Head of caudate nucleus (tissue), 42 donors: ENCODE measurements around the gene CEACAM4.
A peak's percentile ranks its signal among the peaks of the same experiment; 100 is the strongest.

Source experiments
- DNase-seq, 42 donors: peaks; one replicate each; pipeline versions ENCODE4 v3.0.0 to v3.0.0-alpha.2; 2020 to 2021; ENCODE audit warnings: mixed read lengths in 7 of 42
- intact Hi-C: fragments of 100-400 bp; cut with DNase I; formaldehyde crosslinking; loops from one replicate; pipeline ENCODE4 v1.15.0; 2022

The CEACAM4 gene

DNA sequence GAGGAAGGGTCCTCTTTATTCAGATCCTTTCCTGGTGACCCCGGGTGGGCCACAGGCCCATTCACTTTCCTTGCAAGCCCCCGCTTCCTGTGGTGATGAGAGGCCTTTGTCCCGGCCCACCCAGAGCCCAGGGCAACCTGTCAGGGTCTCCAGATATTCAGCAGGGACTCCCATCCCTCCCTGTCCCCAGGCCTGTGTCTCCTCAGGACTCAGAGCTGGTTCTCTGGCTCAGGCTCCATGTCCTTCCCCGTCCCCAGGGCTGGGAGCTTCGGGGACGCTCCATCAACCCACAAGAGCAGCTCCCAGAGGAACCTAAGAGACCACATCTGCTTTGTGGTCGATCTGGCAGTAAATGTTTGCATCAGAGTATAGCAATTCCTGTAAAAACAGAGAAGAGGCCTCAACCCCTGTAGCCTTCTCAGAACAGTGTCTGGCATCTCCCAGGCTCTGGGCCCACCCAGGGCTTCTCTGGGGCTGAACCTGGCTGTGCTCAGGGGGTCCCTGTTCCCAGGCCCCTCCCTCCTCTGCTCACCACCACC lies 7.8 kb downstream of the CEACAM4 start:
- intact Hi-C loops = no loop called here
- peak in 1 of 42 donors; percentile 36 for DNase-seq

DNA sequence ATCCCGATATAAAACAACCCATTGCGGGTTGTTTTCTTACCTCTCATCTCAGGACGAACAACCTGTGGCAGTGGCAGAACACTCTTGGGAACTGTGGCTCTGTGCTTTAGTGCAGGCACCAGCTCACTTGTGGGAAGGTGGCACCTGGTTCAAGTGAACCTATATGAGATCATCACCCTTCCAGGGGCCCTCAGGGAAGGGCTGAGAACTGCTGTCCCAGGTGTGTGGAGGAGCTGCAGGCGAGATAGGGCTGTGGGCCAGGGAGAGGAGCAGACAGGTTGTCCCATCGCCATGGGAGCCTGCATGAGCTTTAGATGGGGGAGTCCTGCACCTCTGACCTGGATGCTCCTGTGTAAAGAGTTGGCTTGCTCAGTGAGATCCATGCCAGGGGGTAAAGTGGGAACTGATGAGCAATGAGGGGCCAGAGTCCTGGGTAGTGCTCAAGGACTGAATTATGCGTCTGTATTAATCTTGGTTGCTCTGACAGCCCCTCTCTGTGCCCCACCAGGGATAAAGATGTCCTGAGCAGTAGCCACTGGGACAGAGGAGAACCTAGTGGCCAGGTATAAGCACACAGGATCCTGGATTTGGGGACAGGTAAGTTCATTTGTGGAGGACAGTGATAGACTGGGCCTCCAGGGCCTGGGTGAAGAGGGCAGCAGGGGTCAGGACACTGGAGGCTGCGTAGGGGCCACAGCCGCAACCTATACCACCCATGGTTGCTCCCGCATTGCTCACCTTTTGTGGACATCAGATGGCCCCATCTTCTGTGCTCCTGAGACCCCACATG lies 8.7 kb downstream of the CEACAM4 start:
- intact Hi-C loops = no loop called here
- peak in 1 of 42 donors; percentile 13 for DNase-seq

DNA sequence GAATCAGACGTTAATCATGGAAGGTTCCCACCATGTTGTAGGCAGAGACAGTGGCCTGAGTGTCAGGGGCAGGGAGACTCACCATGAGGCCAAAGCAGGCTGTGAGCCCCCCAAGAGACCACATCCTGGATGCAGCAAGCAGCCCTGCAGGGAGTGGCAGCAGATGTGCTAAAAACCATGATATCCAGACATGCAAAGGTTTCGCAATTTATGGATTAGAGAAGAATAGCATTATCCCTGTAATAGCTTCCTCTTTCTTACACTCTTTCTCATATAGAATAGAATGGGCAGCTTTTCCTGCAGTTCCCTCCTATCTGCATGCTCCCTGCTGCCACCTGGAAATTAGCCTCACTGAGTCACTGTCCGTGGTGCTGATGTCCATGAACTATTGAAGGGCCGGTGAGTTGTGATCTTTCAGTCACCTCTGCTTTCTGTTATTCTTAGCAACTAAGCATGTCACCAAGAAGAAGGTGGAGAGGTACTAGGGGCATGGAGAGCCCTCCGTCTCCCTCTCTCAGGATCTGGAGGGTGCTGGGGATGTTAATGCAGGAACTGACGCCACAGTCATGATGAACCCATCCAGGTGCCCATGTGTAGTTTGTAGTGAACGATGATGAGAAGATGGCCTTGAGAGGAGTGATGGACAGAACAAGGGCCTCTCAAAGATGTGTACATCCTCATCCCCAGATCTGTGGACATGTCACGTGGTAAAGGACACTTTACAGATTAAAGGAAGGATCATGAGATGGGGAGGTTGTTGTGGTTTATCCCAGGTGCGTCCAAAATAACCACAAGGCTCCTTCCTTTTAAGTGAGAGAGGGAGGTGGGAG lies 9.9 kb downstream of the CEACAM4 start:
- DNase-seq = peak in 1 of 42 donors; percentile 37
- intact Hi-C loops = no loop called here

DNA sequence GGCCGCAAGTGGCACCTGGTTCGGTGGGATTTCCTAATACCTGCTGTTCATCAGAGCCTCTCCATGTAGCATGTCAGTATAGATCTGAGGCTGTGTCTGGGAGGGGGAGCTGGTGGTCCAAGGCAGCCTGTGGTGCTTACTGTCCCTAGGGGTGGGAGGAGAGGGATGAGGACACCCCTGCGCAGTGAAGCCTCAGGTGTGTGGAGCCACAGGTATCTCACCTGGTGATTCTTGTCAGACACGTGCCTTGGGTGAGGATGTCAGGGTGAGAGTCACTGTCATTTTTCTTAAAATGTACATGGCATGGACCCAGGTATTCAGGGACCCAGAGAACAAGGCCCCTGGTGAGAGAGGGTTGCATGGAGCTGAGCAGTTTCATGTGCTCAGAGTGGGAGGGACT lies 11.7 kb downstream of the CEACAM4 start:
- intact Hi-C loops = no loop called here
- no peak for DNase-seq

DNA sequence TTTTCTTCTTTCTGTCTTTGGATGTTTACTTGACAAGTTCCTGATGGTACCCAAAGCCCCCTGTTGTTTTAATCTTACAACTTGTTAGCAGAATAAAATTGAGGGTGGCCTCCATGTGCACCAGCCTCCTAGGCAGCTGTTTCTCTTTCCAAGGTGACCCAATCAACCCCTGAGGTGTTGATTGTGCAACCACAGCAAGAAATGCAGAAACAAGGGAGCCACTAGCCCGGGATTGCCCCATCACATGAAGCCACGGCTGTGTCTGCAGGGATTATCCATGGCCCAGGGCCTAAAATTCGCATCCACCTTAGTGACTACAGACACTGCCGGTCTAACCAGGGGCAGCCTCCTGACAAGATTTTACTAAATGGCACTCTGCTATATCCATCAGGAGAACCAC lies 14.4 kb downstream of the CEACAM4 start:
- peak in 2 of 42 donors; percentile 10 to 31 for DNase-seq

DNA sequence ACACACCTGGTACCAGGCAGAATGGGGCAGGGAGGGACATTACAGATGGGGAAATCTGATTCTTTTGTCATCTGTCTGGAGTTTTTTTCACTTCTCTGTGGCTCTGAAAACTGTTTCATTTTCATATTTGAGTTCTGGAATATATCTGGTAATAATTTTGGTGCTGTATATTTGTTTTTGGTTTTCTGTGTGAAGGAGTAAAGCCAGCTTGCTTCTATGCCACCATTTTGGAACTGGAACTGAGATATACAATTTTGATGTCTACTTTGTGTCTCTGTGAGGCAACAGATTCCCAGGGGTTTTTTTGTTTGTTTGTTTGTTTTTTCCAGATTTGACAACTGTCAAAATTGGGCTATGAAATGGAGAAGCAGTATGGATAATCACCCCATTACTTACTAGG lies 16.1 kb downstream of the CEACAM4 start:
- intact Hi-C loops = no loop called here
- no peak for DNase-seq

More for the DNA sequence above, 14.4 kb downstream of the CEACAM4 start:
- intact Hi-C loops = no loop called here

DNA sequence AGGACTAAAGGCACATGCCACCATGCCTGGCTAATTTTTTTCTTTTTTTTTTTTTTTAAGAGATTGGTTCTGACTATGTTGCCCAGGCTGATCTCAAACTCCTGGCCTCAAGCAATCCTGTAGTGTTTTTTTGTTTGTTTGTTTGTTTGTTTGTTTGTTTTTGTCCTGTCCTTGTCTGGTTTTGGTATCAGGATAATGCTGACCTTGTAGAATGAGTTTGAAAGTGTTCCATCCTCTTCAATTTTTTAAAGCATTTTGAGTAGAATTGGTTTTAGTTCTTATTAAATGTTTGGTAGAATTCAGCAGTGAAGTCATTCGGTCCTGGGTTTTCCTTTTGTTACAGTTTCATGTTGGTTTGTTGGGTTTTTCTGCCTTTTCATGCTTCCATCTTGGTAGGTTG lies 19.2 kb downstream of the CEACAM4 start:
- intact Hi-C loops = no loop called here
- DNase-seq = no peak

DNA sequence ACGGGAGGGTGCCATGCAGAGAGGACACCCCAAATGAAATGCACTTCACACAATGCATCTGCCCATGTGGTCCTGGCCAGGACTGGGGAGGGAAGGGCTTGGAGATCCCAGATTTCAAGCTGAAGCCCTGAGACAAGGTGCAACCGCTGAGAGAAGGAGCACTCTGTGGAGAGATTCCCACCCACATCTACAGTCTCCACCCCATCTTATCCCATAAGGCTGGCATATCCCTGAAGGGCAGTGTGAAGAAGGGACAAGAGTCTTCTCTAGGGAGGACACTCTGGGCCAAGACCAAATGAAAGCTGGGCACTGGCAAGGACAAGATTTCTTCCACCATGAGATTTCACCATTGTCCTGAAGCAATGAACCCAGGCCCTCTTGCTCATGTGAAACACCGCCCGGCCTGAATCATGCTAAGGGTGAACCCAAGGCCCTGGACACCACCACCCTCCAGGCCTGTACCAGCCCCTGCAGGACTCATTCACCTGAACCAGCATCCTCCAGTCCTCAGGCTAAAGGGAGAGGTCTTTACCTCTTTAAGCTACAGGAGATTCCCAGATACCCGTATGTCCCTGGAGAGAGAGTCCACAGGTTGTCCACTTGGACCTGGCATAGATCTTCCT lies 20.5 kb downstream of the CEACAM4 start:
- intact Hi-C loops = no loop called here

DNA sequence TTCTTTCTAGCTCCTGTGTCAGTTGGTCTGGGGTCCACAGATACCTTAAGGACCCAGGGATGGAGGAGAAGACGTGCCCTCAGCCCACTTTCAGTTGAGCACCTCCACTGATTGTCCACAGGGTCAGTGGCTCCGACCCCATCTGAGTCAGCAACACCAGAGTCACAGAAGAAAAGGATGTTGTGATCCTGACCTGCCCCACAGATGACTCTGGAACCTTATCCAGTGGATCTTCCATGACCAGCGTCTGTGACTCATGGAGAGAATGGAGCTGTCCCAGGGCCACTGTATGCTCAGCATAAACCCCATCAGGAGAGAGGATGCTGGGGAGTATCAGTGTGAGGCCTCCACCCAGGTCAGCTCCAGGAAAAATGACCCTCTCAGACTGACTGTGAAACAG lies 22.0 kb downstream of the CEACAM4 start:
- DNase-seq = peak in 3 of 42 donors; percentile 0 to 17 (median 5)
- intact Hi-C loops = no loop called here

More for the DNA sequence above, 20.5 kb downstream of the CEACAM4 start:
- DNase-seq = peak in 1 of 42 donors; percentile 7

DNA sequence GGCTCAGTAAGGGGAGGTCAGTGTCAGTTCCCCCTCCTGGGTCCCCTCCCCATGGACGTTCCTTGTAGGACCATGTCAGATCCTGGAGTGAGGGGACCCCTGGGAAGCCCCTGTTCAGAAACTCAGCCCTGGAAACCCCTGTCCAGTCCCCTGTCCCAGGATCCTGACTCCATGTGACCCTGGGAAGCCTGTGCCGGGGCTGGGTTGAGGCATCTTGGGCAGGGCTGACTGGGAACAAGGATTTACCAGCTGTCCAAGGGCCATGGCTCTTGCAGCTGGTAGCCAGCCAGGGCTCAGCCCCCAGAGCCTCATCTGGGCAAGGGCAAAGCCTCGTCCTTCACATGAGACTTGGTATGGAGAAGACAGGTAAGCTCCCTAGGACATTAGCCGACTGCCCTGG lies 25.1 kb downstream of the CEACAM4 start:
- peak in 2 of 42 donors; percentile 9 to 19 for DNase-seq
- intact Hi-C loops = no loop called here

DNA sequence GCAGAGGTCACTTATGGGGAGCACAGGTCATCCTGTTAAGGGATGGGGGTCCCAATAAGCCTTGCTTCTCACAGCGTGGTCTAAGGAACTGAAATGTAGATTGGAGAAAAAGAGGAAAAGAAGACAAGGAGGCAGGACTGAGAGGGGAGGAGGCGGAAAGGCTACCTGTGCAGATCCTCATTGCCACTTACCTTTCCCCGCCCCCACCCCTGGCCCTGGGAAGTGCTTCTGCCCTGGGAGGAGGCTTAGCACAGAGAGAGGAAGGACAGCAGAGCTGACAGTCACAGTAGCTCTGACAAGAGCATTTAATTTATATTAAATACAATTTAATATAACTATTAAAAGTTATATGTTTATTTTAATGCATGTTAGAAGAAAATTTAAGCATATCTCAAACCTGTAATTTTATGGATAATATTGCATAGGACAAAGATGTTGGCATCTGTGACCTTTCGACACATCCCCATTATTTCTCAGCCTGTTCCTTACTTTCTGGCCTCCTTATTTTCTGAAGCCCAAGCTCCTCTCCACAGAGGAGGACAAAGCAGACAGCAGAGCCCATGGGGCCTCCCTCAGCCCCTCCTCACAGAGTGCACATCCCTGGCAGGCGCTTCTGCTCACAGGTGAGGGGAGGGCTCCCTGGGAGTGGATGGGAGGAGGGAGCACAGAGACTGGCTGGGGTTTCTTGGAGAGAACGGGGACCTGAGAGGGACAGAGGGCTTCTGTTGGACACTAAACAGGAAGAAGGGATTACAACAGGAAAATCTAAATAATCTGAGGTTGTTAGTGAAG lies 27.5 kb downstream of the CEACAM4 start:
- DNase-seq = no peak
- intact Hi-C loops = no loop called here

DNA sequence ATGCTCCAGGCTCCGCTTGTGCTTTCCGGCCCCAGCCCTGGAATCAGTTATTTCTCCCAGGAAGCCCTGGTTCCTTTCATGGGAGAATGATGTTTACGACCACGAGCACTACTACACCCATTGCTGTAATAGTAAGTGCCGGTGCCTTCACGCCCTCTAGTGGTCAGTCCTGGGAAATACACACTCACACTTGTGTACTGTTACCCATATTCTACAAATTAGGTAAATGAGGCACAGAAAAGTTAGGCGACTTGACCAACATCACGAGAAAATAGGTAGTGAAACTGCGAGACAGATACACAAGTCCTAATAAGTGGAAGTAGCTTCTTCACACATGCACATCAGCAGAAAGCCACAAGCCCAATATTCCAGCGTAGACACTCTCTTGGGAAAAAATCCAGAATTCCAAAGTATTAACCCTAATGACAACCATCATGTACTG lies 29.3 kb downstream of the CEACAM4 start:
- peak; percentile 19 to 88 (median 70) for DNase-seq
- intact Hi-C loops = no loop called here

DNA sequence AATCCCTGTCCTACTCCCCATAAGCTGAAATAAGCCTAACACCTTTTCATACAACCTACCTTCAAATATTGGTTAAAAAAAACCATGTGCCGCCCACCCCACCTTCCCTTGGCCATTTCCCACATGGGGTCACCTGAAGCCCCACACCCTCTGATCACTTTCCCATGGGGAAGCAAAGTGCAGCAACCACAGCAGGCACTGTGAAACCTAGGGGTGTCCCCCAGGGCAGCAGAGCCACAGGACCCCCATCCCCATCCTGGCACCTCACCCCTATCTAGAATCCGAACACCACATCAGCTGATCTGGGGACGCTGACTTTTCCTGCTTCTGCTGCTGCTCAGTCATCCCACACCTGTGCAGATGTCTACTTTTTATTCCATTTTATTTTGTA lies 31.0 kb downstream of the CEACAM4 start:
- no peak for DNase-seq
- intact Hi-C loops = no loop called here

DNA sequence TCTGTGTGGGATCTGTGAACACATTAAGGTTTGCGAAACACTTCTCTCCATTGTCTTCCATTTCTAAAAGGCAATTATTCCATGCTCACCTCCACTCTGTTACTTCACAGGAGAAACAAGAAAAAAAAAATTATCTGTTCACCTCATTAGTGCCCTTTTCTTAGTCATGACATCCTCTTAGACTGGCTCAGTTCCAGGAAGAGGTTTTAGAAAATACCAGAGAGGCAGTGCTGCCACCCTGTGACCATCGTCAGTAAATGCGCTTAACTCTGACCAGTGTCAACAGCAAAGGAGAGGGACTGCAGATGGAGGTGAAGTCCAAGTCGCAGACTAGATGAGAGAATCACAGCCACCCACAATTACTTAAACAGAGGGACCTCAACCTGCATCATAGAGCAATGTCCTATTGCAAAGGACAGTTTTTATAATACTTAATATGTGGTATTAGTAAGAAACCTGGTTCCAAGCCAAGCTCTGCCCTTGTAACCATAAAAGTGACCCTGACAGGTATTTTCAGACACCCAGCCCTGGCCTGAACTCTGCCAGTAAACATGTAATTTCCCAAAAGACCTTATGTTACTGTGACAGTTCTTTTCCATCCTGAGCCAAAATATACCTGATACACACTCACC lies 31.5 kb downstream of the CEACAM4 start:
- DNase-seq = peak in 36 of 42 donors; percentile 13 to 70 (median 34)
- intact Hi-C loops = no loop called here

DNA sequence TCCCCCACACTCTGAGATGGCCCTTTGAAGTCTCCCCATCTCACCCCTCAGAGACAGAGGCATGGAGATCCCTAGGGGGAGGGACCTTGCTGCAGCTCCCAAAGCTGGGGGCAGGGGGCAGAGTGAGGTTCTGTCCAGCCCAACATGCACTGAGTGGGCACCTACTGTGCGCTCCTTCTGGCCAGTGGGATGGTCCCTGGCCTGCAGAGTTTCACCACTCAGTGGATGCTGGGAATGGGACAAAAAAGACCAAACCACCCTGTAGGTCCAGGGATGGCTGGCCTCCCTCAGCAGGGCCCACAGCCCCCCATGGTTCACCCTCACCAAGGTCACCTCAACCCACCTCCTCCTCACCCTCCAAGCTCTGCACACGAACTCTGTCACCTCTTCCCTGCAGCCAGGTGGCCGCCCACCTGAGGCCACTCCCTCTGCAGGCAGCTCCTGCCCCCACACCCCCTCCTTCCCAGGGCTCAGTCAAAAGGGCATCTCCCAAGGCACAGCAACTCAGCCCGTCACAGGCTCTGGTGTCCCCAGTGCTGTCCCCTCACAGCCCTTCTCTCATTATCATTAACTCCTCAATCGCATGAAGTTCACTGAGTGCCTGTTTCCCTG lies 34.8 kb downstream of the CEACAM4 start:
- DNase-seq = no peak
- intact Hi-C loops = no loop called here

DNA sequence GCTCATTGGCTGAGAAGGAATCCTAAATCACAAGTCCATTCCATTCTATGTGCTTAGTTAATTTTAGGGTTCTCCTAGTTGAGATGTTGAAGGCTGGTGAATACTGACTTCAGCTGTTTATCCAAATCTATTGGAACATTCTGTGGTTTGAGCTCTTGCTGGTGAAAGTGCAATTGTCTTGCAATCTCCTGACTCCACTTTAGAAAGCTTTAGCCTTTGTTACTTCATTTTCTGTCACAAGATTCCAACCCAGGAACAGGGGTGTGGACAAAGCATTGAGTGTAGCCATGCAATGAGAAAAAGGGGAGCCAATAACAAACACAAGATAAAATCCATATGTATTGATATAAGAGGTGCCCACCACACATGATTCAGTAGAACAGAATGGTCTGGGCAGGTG lies 35.9 kb downstream of the CEACAM4 start:
- intact Hi-C loops = no loop called here
- no peak for DNase-seq

DNA sequence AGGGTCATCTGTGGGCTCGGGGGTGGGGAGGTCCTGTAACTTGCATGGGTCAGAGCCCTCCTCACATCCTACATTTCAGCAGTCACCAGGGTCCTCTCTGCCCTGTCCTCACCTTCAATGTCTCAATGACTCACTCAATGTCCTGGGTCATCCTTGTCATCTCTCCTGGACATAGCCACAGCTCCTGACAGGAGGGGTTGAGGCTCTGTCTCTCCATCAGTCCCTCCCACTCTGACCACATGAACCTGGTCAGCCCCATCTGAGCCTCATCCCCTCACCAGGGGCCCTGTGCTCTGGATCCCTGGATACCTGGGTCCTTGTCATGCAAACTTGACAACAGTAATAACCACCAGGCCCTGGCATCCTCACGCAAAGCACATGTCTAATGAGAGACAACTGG lies 37.5 kb downstream of the CEACAM4 start:
- DNase-seq = no peak
- intact Hi-C loops = no loop called here
